NB4 (cell line): ENCODE measurements around the gene NHP2.

ENCODE experiments used
- CTCF ChIP-seq: IDR thresholded peaks from one replicate; pipeline ENCODE4 v1.5.1; 2012; ENCODE audit warnings: low read depth, low read length
- MYC ChIP-seq: IDR thresholded peaks from 2 replicates; pipeline ENCODE4 v1.6.1; 2011; ENCODE audit warnings: low read depth, low read length
- POLR2A ChIP-seq: IDR thresholded peaks from 2 replicates; pipeline ENCODE4 v1.6.1; 2011; ENCODE audit warnings: mild to moderate bottlenecking; ENCODE audit not compliant: insufficient read length; ENCODE audit errors: extremely low read depth

GRCh38 chr5:178153530-178154340 is at the start of gene NHP2:
- peak; percentile 29 for TF ChIP-seq POLR2A
- no peak for TF ChIP-seq CTCF
- TF ChIP-seq MYC, result peak; percentile 68; the same call in 1 of the 2 replicates
